OCI-LY7 (cell line): ENCODE results near the gene CFAP65. TPM values are rescaled to one million over a fixed set of nuclear protein-coding genes. Genes with fewer than 3 reads are reported as not detected.

Source experiments
- BruUV-seq: library from RNA; stranded (reverse); fragments of 400-500 nt; replicated peaks from 2 replicates; lab custom pipeline; 2021; lab: Mats Ljungman, UMichigan
- CTCF ChIA-PET: fragments of 300-600 bp; sonication (Branson Sonifier 250); formaldehyde crosslinking; loops from one replicate; lab custom pipeline; 2022; ENCODE audit warnings: antibody characterized with exemption; ENCODE audit not compliant: unreplicated experiment; lab: Charles Lee
- POLR2A ChIA-PET: fragments of 300-600 bp; sonication (Branson Sonifier 250); formaldehyde crosslinking; loops from one replicate; lab custom pipeline; 2022; ENCODE audit warnings: antibody characterized with exemption; lab: Charles Lee
- DNase-seq: peaks from one replicate; pipeline ENCODE4 v3.0.0-alpha.2; 2015; ENCODE audit warnings: low spot score
- H2AFZ ChIP-seq: fragments of 200-600 bp; sonication (generic), shearing (Covaris generic); 2 replicates; pipeline ENCODE4 v1.6.1; 2014; ENCODE audit warnings: mild to moderate bottlenecking, antibody characterized with exemption, low read length, moderate library complexity
- H3K27ac ChIP-seq: fragments of 200-600 bp; sonication (generic); 2 replicates; pipeline ENCODE4 v1.5.1; 2014; ENCODE audit warnings: mixed run types, low read depth, mild to moderate bottlenecking, moderate library complexity, low read length, inconsistent platforms; ENCODE audit not compliant: poor library complexity, severe bottlenecking
- H3K36me3 ChIP-seq: fragments of 200-600 bp; sonication (generic); 2 replicates; pipeline ENCODE4 v1.6.1; 2014; ENCODE audit warnings: mild to moderate bottlenecking, antibody characterized with exemption, low read length, moderate library complexity, mixed read lengths; ENCODE audit not compliant: insufficient read depth
- H3K4me1 ChIP-seq: fragments of 200-600 bp; sonication (generic); 2 replicates; pipeline ENCODE4 v1.5.1; 2014; ENCODE audit warnings: mild to moderate bottlenecking, low read length; ENCODE audit not compliant: insufficient read depth, poor library complexity, severe bottlenecking
- H3K4me2 ChIP-seq: fragments of 200-600 bp; sonication (generic); 2 replicates; pipeline ENCODE4 v1.6.1; 2014; ENCODE audit warnings: mild to moderate bottlenecking, low read length
- H3K4me3 ChIP-seq: fragments of 200-600 bp; sonication (generic); 2 replicates; pipeline ENCODE4 v1.5.1; 2014; ENCODE audit warnings: mild to moderate bottlenecking, low read depth, low read length; ENCODE audit not compliant: poor library complexity, severe bottlenecking
- H3K79me2 ChIP-seq: fragments of 200-600 bp; sonication (generic); 2 replicates; pipeline ENCODE4 v1.6.1; 2016; ENCODE audit warnings: low read depth, mild to moderate bottlenecking, low read length, moderate library complexity, mixed read lengths; ENCODE audit not compliant: insufficient read depth
- H3K9me2 ChIP-seq: fragments of 200-600 bp; sonication (generic); 2 replicates; pipeline ENCODE4 v1.6.1; 2016; ENCODE audit warnings: mild to moderate bottlenecking, low read length, mixed read lengths; ENCODE audit not compliant: insufficient read depth
- H3K9me3 ChIP-seq: fragments of 200-600 bp; sonication (generic); 2 replicates; pipeline ENCODE4 v1.6.1; 2014; ENCODE audit warnings: mild to moderate bottlenecking, mixed run types, low read length, mixed read lengths
- H4K20me1 ChIP-seq: fragments of 200-600 bp; sonication (generic); 2 replicates; pipeline ENCODE4 v1.6.1; 2014; ENCODE audit warnings: mild to moderate bottlenecking, antibody characterized with exemption, low read length, moderate library complexity, mixed read lengths; ENCODE audit not compliant: insufficient read depth
- CTCF ChIP-seq: fragments of 200-600 bp; sonication (generic); conservative IDR thresholded peaks from 2 replicates; pipeline ENCODE4 v1.5.1; 2014; ENCODE audit warnings: mild to moderate bottlenecking, antibody characterized with exemption, low read length, moderate library complexity, mixed read lengths
- EZH2phosphoT487 ChIP-seq: fragments of 200-600 bp; sonication (generic); IDR thresholded peaks from 2 replicates; pipeline ENCODE4 v1.6.1; 2018; ENCODE audit warnings: low read depth, borderline replicate concordance, mild to moderate bottlenecking, mixed run types, antibody characterized with exemption, low read length, moderate library complexity, mixed read lengths
- intact Hi-C: fragments of 100-400 bp; cut with micrococcal nuclease; formaldehyde crosslinking; loops from one replicate; pipeline ENCODE4 v1.10.0; 2022; ENCODE audit not compliant: unreplicated experiment
- total RNA-seq, 2 experiments: library from RNA; depleted of rRNA in 1 of 2; stranded (reverse); fragments of >200 nt in 1 of 2; shearing (Covaris generic) in 1 of 2; gene quantifications; 2 replicates each; pipeline ENCODE4 v1.2.3, GENCODE V29; 2014 to 2022

Gene CFAP65
- total RNA-seq, 2 experiments from 2014 or later = not detected

- TF ChIP-seq EZH2phosphoT487 = no peak
- peak; percentile 84 for TF ChIP-seq CTCF
- no peaks in the 10 kb centered on the region for H3K9me3 ChIP-seq
- BruUV-seq = no TSS peak
- no peaks in the 10 kb centered on the region for H3K36me3 ChIP-seq
- CTCF ChIA-PET = interaction anchor here (0.8 to 1.1 kb wide), 2 partner anchors 64 to 96 kb away, joined by 3 to 4 read pairs; no protein-coding TSS in a partner anchor
- POLR2A ChIA-PET = no interaction called here
- no peak overlapping the region for H2AFZ ChIP-seq
- H3K4me2 ChIP-seq = no peak overlapping the region
- H3K4me1 ChIP-seq = no peaks in the 10 kb centered on the region
- no peak overlapping the region for H3K27ac ChIP-seq
- H3K79me2 ChIP-seq = no peaks in the 10 kb centered on the region
- intact Hi-C loops = loop anchor here (1.0 to 5.0 kb wide), 4 partner anchors 44 to 237 kb away; no protein-coding TSS in a partner anchor
- no peaks in the 10 kb centered on the region for H4K20me1 ChIP-seq
- peak; percentile 74 for DNase-seq
- no peak overlapping the region for H3K4me3 ChIP-seq
- H3K9me2 ChIP-seq = no peaks in the 10 kb centered on the region
These were observed 16.6 kb upstream of the CFAP65 start for GRCh38 chr2:219057709-219058540.

GRCh38 chr2:219056896-219057708, 15.8 kb upstream of the CFAP65 start:
- H3K4me3 ChIP-seq = no peak overlapping the region
- no peaks in the 10 kb centered on the region for H3K9me3 ChIP-seq
- H3K27ac ChIP-seq = no peak overlapping the region
- POLR2A ChIA-PET = no interaction called here
- no TSS peak for BruUV-seq
- H3K79me2 ChIP-seq = no peaks in the 10 kb centered on the region
- H3K9me2 ChIP-seq = no peaks in the 10 kb centered on the region
- intact Hi-C loops = loop anchor here (5.0 kb wide), 1 partner anchor 45 kb away; no protein-coding TSS in a partner anchor
- no peak overlapping the region for H3K4me2 ChIP-seq
- no peaks in the 10 kb centered on the region for H3K4me1 ChIP-seq
- DNase-seq = no peak
- no peak overlapping the region for H2AFZ ChIP-seq
- TF ChIP-seq EZH2phosphoT487 = no peak
- no peak for TF ChIP-seq CTCF
- CTCF ChIA-PET = no interaction called here
- H3K36me3 ChIP-seq = no peaks in the 10 kb centered on the region
- H4K20me1 ChIP-seq = no peaks in the 10 kb centered on the region
